ENCODE data around the gene RIMOC1. TPM values are rescaled to one million over a fixed set of nuclear protein-coding genes. Genes with fewer than 3 reads are reported as not detected.

Gene RIMOC1
- total RNA-seq, 1 donor from 2014 or later, result 25.1 TPM

DNA sequence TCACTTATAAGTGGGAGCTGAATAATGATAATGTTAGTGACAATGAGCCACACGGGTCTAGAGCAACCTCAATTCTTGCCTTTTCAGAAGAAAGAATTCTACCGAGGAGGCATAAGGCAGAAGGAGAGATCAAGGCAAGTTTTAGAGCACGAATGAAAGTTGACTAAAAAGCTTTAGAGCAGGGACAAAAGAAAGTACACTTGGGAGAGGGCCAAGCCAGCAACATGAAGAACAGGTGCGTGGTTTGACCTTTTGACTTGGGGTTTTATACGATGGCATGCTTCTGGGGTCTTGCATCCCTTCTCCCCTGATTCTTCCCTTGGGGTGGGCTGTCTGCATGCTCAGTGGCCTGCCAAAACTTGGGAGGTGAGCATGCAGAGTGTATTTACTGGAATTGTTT, 21.4 kb upstream of the RIMOC1 start:
- H3K36me3 ChIP-seq, result no peaks in the 10 kb centered on the region
- H3K27ac ChIP-seq, result no peak overlapping the region
- ATAC-seq (no peak), DNase-seq (no peak)
- H3K9me3 ChIP-seq, result no peaks in the 10 kb centered on the region
- TF ChIP-seq, protein P1, sequence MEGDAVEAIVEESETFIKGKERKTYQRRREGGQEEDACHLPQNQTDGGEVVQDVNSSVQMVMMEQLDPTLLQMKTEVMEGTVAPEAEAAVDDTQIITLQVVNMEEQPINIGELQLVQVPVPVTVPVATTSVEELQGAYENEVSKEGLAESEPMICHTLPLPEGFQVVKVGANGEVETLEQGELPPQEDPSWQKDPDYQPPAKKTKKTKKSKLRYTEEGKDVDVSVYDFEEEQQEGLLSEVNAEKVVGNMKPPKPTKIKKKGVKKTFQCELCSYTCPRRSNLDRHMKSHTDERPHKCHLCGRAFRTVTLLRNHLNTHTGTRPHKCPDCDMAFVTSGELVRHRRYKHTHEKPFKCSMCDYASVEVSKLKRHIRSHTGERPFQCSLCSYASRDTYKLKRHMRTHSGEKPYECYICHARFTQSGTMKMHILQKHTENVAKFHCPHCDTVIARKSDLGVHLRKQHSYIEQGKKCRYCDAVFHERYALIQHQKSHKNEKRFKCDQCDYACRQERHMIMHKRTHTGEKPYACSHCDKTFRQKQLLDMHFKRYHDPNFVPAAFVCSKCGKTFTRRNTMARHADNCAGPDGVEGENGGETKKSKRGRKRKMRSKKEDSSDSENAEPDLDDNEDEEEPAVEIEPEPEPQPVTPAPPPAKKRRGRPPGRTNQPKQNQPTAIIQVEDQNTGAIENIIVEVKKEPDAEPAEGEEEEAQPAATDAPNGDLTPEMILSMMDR (IDR thresholded peaks at IDR 0.05), result no peak
- no peaks in the 10 kb centered on the region for H3K27me3 ChIP-seq (ENCODE audit: low read depth)
- H3K4me3 ChIP-seq, result no peak overlapping the region
- no peaks in the 10 kb centered on the region for H3K4me1 ChIP-seq
- intact Hi-C loops (cut with DNase I), result no loop called here

DNA sequence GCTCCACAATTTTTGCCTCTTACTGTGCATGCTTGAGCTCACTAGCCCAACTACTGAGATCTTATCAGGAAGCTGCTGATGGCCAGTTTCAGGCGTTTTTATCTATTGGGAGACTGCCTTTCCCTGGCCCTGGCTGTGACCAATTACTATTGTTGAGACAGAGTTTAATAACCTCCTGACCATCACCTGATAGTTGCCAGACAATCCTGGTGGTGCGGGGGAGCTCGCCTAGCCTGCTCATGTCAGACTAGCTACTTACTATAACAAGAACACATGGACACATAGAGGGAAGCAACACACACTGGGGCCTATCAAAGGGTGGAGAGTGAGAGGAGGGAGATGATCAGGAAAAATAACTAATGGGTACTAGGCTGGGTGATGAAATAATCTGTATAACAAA, 20.9 kb upstream of the RIMOC1 start:
- ATAC-seq (no peak), DNase-seq (no peak)
- Histone ChIP-seq H3K9me3 (no peaks in the 10 kb centered on the region), H3K27ac (no peak overlapping the region), H3K27me3 (ENCODE audit: low read depth) (no peaks in the 10 kb centered on the region), H3K36me3 (no peaks in the 10 kb centered on the region), H3K4me1 (no peaks in the 10 kb centered on the region), H3K4me3 (no peak overlapping the region)
- intact Hi-C loops (cut with DNase I), result no loop called here
- TF ChIP-seq, protein P1 (IDR thresholded peaks at IDR 0.05), result no peak

DNA sequence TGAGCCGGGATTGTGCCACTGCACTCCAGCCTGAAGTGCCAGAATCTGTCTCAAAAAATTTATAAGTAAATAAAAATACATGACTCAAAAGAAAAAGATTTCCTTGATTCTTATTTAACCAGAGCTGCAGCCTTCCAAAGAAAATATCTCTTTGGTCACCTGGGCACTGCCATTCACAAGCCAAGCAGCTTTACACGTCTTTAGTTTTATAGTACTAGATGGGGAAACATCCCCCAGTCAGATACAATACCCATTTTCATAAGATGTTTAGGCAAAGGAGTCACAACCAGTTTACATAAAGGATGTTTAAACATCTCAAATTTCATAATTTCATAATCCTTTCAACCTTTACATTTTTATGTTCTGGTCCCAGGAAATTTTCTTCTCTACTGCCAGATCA, 20.2 kb upstream of the RIMOC1 start:
- TF ChIP-seq, protein P1 (IDR thresholded peaks at IDR 0.05), result no peak
- Histone ChIP-seq H3K27ac (no peak overlapping the region), H3K4me3 (no peak overlapping the region), H3K4me1 (no peaks in the 10 kb centered on the region), H3K36me3 (no peaks in the 10 kb centered on the region), H3K9me3 (no peaks in the 10 kb centered on the region), H3K27me3 (ENCODE audit: low read depth) (no peaks in the 10 kb centered on the region)
- DNase-seq (no peak), ATAC-seq (no peak)
- intact Hi-C loops (cut with DNase I), result no loop called here

DNA sequence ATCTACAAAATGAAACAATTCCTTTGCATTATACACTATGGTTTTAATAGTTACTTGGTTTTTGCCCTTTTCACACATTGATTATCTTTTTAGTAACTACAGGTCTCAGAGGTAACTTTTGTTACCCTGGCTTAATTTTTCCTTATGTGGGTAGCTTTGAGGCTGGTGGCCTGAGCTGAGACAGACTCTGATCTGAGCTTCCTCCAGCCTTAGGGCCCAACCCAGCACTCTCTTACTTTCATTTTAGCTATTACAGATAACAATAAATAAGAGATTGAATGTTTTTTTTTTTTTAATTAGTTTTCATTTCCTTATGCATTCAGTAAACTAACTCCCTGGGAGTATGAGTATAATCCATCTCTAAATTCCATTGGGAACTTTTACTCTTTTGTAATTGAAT, 18.9 kb upstream of the RIMOC1 start:
- Histone ChIP-seq H3K9me3 (no peaks in the 10 kb centered on the region), H3K27ac (no peak overlapping the region), H3K4me3 (no peak overlapping the region), H3K36me3 (no peaks in the 10 kb centered on the region), H3K27me3 (ENCODE audit: low read depth) (no peaks in the 10 kb centered on the region), H3K4me1 (no peaks in the 10 kb centered on the region)
- ATAC-seq (no peak), DNase-seq (no peak)
- TF ChIP-seq, protein P1 (IDR thresholded peaks at IDR 0.05), result no peak
- intact Hi-C loops (cut with DNase I), result no loop called here

DNA sequence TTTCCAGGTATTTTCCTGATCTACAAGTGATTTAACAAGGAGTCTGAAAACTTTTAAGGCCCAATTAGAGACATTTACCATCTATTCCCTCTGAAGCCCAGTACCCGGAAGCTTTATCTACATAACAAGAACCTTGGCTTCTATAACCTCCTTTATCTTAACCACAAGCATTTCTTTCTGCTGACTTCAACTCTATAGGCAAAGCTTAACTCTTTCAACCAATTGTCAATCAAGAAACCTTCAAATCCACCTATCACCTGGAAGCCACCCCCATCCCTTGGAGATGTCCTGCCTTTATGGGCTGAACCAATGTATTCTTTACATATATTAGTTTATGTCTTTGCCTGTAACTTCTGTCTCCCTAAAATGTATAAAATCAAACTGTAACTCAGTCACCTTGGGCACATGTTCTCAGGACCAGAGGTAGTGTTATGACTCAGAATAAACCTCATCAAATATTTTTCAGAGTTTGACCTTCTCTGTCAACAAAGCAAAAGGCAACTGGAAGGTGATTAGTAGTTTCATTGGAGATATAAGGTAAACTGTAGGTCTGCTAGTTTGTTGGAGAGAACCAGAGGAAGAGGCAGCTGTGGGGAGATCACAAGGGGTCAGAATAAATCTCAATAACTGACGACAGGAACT, 13.0 kb upstream of the RIMOC1 start:
- no peak for ATAC-seq
- no peak overlapping the region for H3K27ac ChIP-seq
- TF ChIP-seq, protein P1 (IDR thresholded peaks at IDR 0.05), result no peak
- no peaks in the 10 kb centered on the region for H3K27me3 ChIP-seq (ENCODE audit: low read depth)
- intact Hi-C loops (cut with DNase I), result no loop called here
- H3K4me3 ChIP-seq, result no peak overlapping the region
- H3K36me3 ChIP-seq, result no peaks in the 10 kb centered on the region
- H3K9me3 ChIP-seq, result no peaks in the 10 kb centered on the region
- no peak for DNase-seq
- H3K4me1 ChIP-seq, result no peaks in the 10 kb centered on the region
